Esophagus muscularis mucosa (tissue), 4 donors: ENCODE measurements around the gene EEF1AKMT2. TPM values are rescaled to one million over a fixed set of nuclear protein-coding genes. Genes with fewer than 3 reads are reported as not detected.
A peak's percentile ranks its signal among the peaks of the same experiment; 100 is the strongest.

Source experiments
- DNase-seq: peaks from one replicate; pipeline ENCODE4 v3.0.0-alpha.2; 2017; ENCODE audit errors: extremely low spot score
- H3K27ac ChIP-seq, 4 donors: fragments of 200-600 bp; sonication (generic); replicated peaks in 1 of 4; 1 replicate in 3 of 4; 2 replicates in 1 of 4; pipeline ENCODE4 v1.5.1; 2016 to 2019; ENCODE audit warnings: mild to moderate bottlenecking in 1 of 4
- H3K27me3 ChIP-seq, 4 donors: fragments of 200-600 bp; sonication (generic); one replicate each; pipeline versions ENCODE4 v1.5.1 to v1.6.0; 2016 to 2019
- H3K36me3 ChIP-seq, 4 donors: fragments of 200-600 bp; sonication (generic); one replicate each; pipeline ENCODE4 v1.5.1; 2016 to 2019
- H3K4me1 ChIP-seq, 4 donors: fragments of 200-600 bp; sonication (generic); one replicate each; pipeline ENCODE4 v1.5.1; 2016 to 2019
- H3K4me3 ChIP-seq, 4 donors: fragments of 200-600 bp; sonication (generic); 1 replicate in 2 of 4; 2 replicates in 2 of 4; pipeline ENCODE4 v1.5.1; 2016 to 2019; ENCODE audit warnings: mild to moderate bottlenecking in 4 of 4, moderate library complexity in 1 of 4
- H3K9me3 ChIP-seq, 4 donors: fragments of 200-600 bp; sonication (generic); 1 replicate in 3 of 4; 2 replicates in 1 of 4; pipeline ENCODE4 v1.5.1; 2016 to 2019
- CTCF ChIP-seq, 3 experiments: fragments of 200-600 bp in 2 of 3; fragments of 450-650 bp in 1 of 3; sonication (generic) in 2 of 3; IDR thresholded peaks; one replicate each; pipeline ENCODE4 v1.5.1; 2017 to 2019; ENCODE audit warnings: antibody characterized with exemption in 3 of 3, mild to moderate bottlenecking in 2 of 3, moderate library complexity in 1 of 3
- EP300 ChIP-seq: sonication (generic); formaldehyde crosslinking; IDR thresholded peaks from one replicate; pipeline ENCODE4 v1.6.1; 2017; ENCODE audit warnings: antibody characterized with exemption
- POLR2A ChIP-seq: fragments of 450-650 bp; IDR thresholded peaks from one replicate; pipeline ENCODE4 v1.6.1; 2017; ENCODE audit warnings: antibody characterized with exemption, moderate library complexity, mild to moderate bottlenecking, low read depth
- POLR2AphosphoS5 ChIP-seq, 2 donors: sonication (generic); formaldehyde crosslinking; IDR thresholded peaks; one replicate each; pipeline ENCODE4 v1.6.1; 2017; ENCODE audit warnings: antibody characterized with exemption in 2 of 2
- WGBS: methylation state at CpG from one replicate; pipeline ENCODE4 v1.1.5; 2018; 5-methylcytosine and 5-hydroxymethylcytosine counted together
- intact Hi-C: fragments of 100-400 bp; cut with DNase I; formaldehyde crosslinking; loops from one replicate; pipeline ENCODE4 v1.15.1; 2023
- total RNA-seq, 4 donors: library from RNA; depleted of rRNA; stranded (reverse); fragments of >200 nt; gene quantifications; one replicate each; pipeline versions ENCODE4 v1.1.0 to v1.2.1, GENCODE V29; 2016

Gene EEF1AKMT2
- total RNA-seq, 4 donors from 2014 or later, result 9.0 to 11.9 (median 10.0) TPM

DNA sequence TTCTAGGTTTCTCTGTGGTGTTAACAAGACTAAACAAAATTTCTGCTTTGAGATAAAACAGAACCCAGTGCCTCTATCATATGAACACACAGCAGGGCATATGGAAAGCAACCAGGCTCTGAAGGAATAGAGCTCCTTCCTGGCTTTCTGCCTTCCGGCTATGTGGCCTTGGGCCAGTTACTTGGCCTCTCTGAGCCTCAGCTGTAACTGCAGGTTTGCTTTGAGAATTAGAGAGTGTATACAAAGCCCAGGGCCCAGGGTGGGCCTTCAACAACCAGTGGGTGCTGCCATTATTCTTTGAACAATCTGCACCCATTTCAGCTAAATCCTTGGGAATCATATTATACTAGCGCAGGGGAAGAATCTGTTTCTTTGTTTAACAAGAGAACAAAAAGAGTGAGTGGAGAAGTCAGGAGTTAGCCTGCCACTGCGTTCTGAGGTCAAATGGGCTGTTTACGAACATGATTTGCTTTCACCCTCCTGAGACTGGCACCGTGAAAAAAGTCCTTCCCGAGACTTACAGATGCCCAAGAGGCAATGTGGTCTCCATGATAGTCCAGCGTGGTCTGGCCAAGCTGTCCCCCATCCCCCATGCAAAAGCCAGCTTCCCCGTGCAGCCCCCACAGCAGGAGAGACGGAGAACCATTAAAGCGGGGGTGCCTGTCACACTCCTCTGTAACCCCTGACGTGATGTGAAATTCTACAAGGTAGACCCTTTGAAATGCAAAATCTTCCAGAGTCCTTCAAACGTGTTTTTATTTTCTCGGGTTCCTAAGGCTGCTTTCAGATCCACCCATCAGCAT is 52.4 kb downstream of the EEF1AKMT2 start:
- H3K4me3 ChIP-seq, result peak overlapping the region in 3 of 4 donors; percentile 10 to 25 (median 20)
- no peaks in the 10 kb centered on the region for H3K36me3 ChIP-seq
- peaks cover 83 to 90% (median 90%) of the 10 kb centered on the region in 4 donors for H3K4me1 ChIP-seq
- intact Hi-C loops, result no loop called here
- peak; percentile 79 for DNase-seq
- TF ChIP-seq POLR2A, result no peak
- TF ChIP-seq EP300, result no peak
- no peak for TF ChIP-seq POLR2AphosphoS5 (IDR thresholded peaks at IDR 0.05)
- no peak for TF ChIP-seq CTCF (IDR thresholded peaks at IDR 0.05)
- 52% methylated on average over 13 of the region's 13 CpGs for WGBS
- no peaks in the 10 kb centered on the region for H3K27me3 ChIP-seq
- H3K27ac ChIP-seq, result peak overlapping the region; percentile 89 to 90 (median 89)
- H3K9me3 ChIP-seq, result no peaks in the 10 kb centered on the region

DNA sequence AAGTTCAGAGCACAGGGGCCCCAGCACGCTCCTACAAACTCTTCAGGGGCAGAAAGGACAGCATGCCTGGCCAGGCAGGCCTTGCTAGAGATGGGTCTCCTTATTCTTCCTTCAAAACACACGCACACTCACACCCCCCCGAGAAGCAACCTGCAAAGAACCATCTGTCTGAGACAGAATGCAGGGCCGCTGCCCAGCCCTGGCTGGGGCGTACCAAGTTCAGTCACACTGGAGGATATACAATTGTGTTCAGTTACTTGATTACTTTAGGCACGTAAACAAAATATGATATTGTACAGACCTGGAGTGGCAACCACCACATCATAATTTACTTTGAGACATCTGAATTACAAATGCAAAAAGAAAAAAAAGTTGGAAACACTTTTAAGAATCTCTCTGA is 53.2 kb downstream of the EEF1AKMT2 start:
- Histone ChIP-seq H3K27me3 (no peaks in the 10 kb centered on the region), H3K4me1 (peaks cover 92 to 99% (median 99%) of the 10 kb centered on the region in 4 donors), H3K27ac (peak overlapping the region; percentile 89 to 90 (median 89)), H3K4me3 (no peak overlapping the region), H3K36me3 (no peaks in the 10 kb centered on the region), H3K9me3 (no peaks in the 10 kb centered on the region)
- intact Hi-C loops, result no loop called here
- no peak for TF ChIP-seq POLR2A
- no peak for TF ChIP-seq EP300
- TF ChIP-seq POLR2AphosphoS5 (IDR thresholded peaks at IDR 0.05), result no peak
- TF ChIP-seq CTCF (IDR thresholded peaks at IDR 0.05), result no peak
- peak; percentile 55 for DNase-seq
- 30% methylated on average over 5 of the region's 6 CpGs for WGBS

DNA sequence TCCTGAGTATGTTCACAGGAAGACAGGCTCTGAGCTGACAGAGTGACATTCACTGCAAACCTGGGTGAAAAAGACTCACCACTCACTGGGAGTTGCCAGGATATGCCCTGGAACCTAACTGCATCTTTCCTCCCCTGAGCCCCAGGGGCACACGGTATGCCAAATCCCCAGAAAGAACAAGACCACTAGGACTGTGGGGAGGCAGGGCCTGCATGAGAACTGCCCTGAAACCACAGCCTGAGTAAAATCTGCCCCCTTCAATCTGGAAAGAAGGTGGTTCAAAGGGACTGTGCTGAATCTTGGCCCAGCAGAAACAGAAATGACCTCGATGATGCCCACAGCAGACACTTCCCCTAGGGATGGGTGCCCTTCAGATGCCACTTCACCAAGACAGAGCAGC is 54.0 kb downstream of the EEF1AKMT2 start:
- peak overlapping the region; percentile 89 to 90 (median 89) for H3K27ac ChIP-seq
- H3K4me3 ChIP-seq, result no peak overlapping the region
- H3K36me3 ChIP-seq, result no peaks in the 10 kb centered on the region
- TF ChIP-seq POLR2A (no peak), EP300 (no peak), POLR2AphosphoS5 (IDR thresholded peaks at IDR 0.05) (no peak), CTCF (IDR thresholded peaks at IDR 0.05) (no peak)
- H3K9me3 ChIP-seq, result no peaks in the 10 kb centered on the region
- intact Hi-C loops, result no loop called here
- no peaks in the 10 kb centered on the region for H3K27me3 ChIP-seq
- 79% methylated on average over 2 of the region's 2 CpGs for WGBS
- peak; percentile 34 for DNase-seq
- H3K4me1 ChIP-seq, result peaks cover 98 to 100% (median 100%) of the 10 kb centered on the region in 4 donors

- Histone ChIP-seq H3K4me3 (no peak overlapping the region), H3K4me1 (peaks cover 98 to 100% (median 100%) of the 10 kb centered on the region in 4 donors), H3K27ac (peak overlapping the region; percentile 89 to 90 (median 89)), H3K36me3 (no peaks in the 10 kb centered on the region), H3K27me3 (no peaks in the 10 kb centered on the region), H3K9me3 (no peaks in the 10 kb centered on the region)
- 65% methylated on average over 7 of the region's 7 CpGs for WGBS
- TF ChIP-seq EP300 (no peak), POLR2AphosphoS5 (IDR thresholded peaks at IDR 0.05) (no peak), CTCF (IDR thresholded peaks at IDR 0.05) (no peak), POLR2A (no peak)
- intact Hi-C loops, result no loop called here
- DNase-seq, result peak; percentile 75
These were observed 54.5 kb downstream of the EEF1AKMT2 start for GRCh38 chr10:124737221-124737620.
